Globus pallidus (tissue), 1 donor: ENCODE measurements around the gene NEUROG1.

ENCODE experiments used
- DNase-seq: peaks from one replicate; pipeline ENCODE4 v3.0.0-alpha.2; 2015; ENCODE audit warnings: low spot score

The NEUROG1 gene

GRCh38 chr5:135564331-135564730, 28.6 kb upstream of the NEUROG1 start:
- no peak for DNase-seq

- DNase-seq = no peak
Observed at GRCh38 chr5:135561266-135561665, 25.5 kb upstream of the NEUROG1 start.

- peak; percentile 68 for DNase-seq
Observed at GRCh38 chr5:135560858-135561257, 25.1 kb upstream of the NEUROG1 start.

GRCh38 chr5:135559354-135559753, 23.6 kb upstream of the NEUROG1 start:
- no peak for DNase-seq

- DNase-seq = peak; percentile 60
Observed at GRCh38 chr5:135557076-135557838, 21.5 kb upstream of the NEUROG1 start.

GRCh38 chr5:135556620-135557019, 20.9 kb upstream of the NEUROG1 start:
- DNase-seq = no peak

- no peak for DNase-seq
Observed at GRCh38 chr5:135555530-135555929, 19.8 kb upstream of the NEUROG1 start.

- DNase-seq = no peak
Observed at GRCh38 chr5:135553688-135554462, 18.1 kb upstream of the NEUROG1 start.

- peak; percentile 60 for DNase-seq
Observed at GRCh38 chr5:135551593-135552447, 16.1 kb upstream of the NEUROG1 start.

GRCh38 chr5:135549413-135549812, 13.6 kb upstream of the NEUROG1 start:
- no peak for DNase-seq

GRCh38 chr5:135547590-135548254, 12.0 kb upstream of the NEUROG1 start:
- no peak for DNase-seq

GRCh38 chr5:135546912-135547311, 11.1 kb upstream of the NEUROG1 start:
- no peak for DNase-seq

- DNase-seq = no peak
Observed at GRCh38 chr5:135546101-135546500, 10.3 kb upstream of the NEUROG1 start.

- DNase-seq = no peak
Observed at GRCh38 chr5:135545099-135545498, 9.3 kb upstream of the NEUROG1 start.

- no peak for DNase-seq
Observed at GRCh38 chr5:135543485-135544304, 7.9 kb upstream of the NEUROG1 start.

- DNase-seq = no peak
Observed at GRCh38 chr5:135543001-135543484, 7.3 kb upstream of the NEUROG1 start.

- DNase-seq = no peak
Observed at GRCh38 chr5:135541807-135542502, 6.2 kb upstream of the NEUROG1 start.

- no peak for DNase-seq
Observed at GRCh38 chr5:135539430-135540005, 3.8 kb upstream of the NEUROG1 start.

GRCh38 chr5:135538261-135538660, 2.5 kb upstream of the NEUROG1 start:
- DNase-seq = no peak

GRCh38 chr5:135537745-135538144, 2.0 kb upstream of the NEUROG1 start:
- DNase-seq = no peak
